HG03558 (cell line): ENCODE measurements around the gene RNPS1.

Source experiments
- ATAC-seq: cut with Tn5 transposase; IDR thresholded peaks from one replicate; pipeline ENCODE4 v1.9.1; 2021; ENCODE audit warnings: moderate number of reproducible peaks; ENCODE audit not compliant: unreplicated experiment; ENCODE audit errors: extremely low read depth

RNPS1 gene, protein sequence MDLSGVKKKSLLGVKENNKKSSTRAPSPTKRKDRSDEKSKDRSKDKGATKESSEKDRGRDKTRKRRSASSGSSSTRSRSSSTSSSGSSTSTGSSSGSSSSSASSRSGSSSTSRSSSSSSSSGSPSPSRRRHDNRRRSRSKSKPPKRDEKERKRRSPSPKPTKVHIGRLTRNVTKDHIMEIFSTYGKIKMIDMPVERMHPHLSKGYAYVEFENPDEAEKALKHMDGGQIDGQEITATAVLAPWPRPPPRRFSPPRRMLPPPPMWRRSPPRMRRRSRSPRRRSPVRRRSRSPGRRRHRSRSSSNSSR

DNA sequence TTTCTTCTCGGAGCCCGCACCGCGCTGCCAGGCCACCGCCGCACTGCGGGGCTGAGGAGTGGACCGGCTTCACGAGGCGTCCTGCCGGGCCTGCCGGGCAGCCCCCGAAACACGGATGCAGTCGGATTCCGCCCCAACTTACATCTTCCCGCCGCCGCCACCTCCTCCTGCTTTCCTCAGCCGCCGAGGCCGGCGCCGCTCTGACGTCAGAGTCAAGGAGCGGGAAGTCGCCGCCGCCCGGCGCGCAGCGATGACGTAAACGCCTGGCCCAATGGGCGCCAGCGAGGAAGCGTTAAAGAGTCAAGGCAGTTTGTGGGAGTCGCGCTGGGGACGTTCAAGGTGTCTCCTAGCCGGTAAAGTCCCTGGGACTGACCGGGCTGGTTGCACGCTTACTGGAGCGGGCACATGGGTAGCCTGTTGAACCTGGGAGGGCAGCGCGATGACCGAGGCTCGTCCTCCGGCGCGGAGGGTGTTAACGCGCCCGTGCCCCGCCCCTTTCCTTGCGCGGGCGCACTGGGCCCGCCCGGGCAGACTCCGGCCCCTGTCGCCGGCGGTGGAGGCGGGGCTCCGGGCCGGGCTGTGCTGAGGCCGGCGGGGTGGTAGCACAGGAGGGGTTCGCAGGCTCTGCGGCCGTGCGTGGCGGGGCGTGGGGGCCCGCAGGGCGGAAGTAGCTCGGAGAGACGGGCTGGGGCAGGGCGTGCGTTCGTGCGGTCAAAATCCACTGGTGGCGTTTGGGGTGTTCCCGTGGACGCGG lies at the start of gene RNPS1:
Gene RNPS1 (minus strand): TSS at position 214 of the 754 bp plus-strand sequence. CDS start 3,483 bp downstream, outside the sequence.
- peak; percentile 60 for ATAC-seq

DNA sequence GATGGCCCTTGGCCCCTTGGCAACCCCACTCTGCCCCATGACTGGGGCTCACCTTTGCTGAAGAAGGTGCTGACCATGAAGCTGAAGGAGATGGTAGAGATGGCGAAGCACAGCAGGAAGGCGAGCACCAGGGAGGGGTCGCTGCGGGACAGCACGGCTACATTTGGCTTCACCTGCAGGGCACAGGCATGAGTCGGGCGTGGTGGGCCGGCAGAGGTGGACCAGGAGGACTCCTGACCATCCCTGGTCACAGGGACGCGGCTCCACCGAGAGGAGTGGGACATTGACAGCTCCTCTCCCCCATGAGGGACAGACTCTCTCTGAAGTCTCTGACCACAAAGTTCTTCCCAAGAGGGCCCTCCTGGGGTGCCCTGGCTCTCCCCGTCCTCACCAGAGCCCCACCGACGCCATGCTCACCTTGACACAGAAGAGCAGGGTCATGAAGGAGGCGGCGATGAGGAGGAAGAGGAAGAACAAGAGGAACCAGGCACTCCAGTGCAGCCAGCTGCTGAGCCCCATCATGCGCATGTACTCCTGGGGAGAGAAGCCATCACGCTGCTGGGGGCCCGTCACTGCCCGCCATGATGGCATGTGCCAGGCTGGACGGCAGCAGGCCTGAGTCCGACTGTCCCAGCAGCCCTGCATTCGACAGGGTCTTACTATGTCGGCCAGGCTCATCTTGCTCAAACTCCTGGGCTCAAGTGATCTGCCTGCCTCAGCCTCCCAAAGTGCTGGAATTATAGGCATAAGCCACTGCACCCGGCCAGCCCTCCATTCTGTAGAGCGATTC lies 49.5 kb upstream of the RNPS1 start:
- no peak for ATAC-seq

GRCh38 chr16:2308089-2308962 lies 40.4 kb upstream of the RNPS1 start:
- ATAC-seq: no peak

DNA sequence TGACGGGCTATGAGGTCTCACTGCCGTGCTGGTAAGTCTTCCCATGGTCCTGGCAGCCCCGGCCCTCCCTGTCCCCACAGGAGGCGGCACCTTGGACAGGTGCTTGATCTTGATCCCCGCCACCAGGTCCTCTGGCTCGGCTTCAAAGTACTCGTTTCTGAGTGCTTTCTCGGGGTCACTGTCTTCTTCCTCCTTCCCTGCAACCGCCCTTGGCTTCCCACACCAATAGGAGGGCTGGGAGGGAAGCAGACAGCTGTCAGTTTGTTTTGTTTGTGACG lies 31.9 kb upstream of the RNPS1 start:
- ATAC-seq: no peak

GRCh38 chr16:2299121-2299914 lies 31.4 kb upstream of the RNPS1 start:
- ATAC-seq: no peak

DNA sequence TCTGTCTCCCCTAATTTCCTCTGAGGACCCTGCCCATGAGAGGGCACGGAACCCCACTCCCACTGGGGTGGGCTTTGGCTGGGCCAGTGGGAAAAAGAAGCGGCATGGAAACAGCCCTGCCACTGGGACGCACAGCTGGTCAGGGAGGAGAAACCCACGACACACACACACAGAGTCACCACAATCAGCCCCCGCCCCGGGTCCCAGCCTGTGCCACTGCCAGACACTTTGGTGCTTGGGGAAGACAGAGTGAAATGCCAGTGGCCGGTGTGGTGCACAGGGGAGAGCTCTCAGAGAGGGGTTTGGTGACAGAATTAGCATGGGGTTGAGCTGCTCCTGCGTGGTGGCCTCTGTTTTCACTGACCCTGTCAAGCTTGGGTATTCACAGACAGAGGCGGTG lies 30.7 kb upstream of the RNPS1 start:
- ATAC-seq: no peak

DNA sequence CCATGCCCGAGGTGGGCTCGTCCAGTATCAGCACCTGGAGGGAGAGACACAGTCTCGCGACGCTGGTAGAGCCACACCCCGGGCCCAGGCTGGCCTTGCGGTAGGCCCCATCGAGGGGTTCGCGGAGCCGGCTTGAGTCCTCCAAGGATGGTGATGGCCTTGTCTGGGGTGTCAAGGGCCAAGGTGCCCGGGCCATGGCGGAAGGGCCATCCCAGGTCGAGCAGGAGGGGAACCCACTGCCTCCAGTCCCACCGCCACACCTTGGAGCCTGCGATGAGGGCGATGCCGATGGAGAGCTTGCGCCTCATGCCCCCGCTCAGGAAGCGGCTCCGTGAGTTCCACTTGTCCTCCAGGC lies 29.6 kb upstream of the RNPS1 start:
- ATAC-seq: no peak

DNA sequence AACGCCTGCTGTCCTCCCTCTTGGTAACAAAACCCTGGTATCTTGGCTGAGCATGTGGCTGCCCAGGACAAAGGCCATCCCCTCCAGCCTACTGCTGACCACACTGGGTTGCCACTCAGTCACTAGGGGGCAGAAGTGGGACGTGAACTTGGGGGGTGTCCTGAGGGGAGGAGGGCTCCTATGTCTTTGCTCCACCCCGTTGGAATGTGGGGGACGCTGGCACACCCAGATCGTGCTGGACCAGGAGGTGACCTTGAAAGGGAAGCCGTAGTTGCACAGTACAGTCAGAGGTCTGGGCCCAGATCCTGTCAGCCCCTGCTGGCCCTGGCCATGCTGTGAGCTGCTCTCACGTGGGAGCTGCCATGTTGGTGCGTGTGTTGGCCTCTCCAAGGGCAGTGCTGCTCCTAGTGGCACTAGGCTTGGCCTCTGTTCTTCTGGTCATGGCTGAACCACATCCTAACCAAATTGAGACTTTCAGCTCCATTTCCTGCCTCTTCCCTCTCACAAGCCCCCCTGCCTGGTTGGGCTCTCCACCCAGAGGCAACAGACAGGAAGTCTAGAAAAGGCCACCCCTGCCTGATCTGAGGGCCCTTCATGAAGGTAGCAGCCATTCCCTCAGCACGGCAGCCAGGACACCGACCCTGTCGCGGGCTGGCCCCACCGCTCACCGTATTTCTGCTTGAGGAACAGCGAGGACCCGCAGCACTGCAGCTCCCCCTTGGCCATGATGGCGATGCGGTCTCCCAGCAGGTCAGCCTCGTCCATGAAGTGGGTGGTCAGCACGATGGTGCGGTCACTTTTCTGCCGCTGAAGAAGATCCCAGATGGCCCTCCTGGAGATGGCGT lies 29.0 kb upstream of the RNPS1 start:
- ATAC-seq: no peak

- no peak for ATAC-seq
Measured at GRCh38 chr16:2295056-2295798, 27.3 kb upstream of the RNPS1 start.

DNA sequence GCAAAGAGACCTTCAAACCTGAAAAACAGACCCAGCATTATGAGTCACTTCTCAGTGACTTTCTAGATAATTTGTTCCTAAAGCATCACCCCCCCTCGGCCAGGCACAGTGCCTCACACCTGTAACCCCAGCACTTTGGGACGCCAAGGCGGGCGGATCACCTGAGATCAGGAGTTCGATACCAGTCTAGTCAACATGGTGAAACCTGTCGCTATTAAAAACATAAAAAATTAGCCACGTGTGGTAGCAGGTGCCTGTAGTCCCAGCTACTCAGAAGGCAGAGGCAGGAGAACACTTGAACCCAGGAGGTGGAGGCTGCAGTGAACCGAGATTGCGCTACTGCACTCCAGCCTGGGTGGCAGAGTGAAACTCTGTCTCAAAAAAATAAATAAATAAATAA lies 24.3 kb upstream of the RNPS1 start:
- no peak for ATAC-seq

DNA sequence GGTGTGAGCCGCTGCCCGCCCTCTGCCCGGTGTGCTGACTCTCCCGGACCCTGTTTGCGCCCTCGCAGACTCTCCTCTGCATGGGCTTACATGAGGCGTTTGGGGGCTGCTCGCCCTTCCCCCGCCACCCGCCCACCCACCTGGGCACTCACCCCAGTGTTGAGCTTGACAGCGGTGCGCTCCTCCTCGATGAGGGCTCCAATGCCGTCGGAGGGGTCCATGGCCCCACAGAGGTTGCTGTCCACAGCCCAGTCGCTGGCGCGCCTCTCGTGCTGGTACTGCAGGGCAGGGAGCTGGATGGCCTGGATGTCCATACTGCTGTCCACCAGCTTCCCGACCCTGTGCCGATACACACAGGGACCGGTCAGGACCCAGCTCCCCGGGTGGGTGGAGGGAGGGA lies 21.4 kb upstream of the RNPS1 start:
- ATAC-seq: no peak

- ATAC-seq: no peak
Measured at GRCh38 chr16:2288726-2289125, 20.8 kb upstream of the RNPS1 start.

DNA sequence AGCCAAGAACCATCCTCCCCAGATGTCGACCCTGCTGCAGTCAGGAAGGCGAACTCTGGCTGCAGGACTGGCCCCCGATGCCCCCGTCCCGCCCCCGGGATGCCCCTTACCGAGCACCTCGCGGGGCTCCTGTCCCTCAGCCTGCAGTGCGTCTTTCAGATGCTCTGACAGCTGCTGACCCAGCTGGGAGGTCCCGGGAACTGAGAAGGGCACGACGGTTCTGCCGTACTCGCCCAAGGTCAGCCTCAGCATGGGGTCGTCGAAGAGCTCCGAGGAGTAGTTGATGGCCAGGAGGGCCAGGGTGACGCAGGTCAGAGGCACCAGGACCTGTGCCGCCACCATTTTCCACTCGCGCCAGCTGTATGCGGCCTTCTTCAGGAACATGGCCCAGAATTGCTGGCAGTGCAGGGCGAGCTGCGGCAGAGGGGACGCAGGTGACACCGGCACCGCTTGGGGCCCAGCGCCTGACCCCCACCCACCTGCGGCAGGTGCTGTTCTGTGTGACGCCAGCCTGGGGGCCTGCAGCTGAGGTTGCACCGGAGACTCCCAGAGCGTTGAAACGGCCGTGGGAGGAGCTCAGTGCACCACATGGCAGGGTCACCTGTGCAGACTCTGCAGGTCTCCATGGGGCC lies 20.1 kb upstream of the RNPS1 start:
- no peak for ATAC-seq

DNA sequence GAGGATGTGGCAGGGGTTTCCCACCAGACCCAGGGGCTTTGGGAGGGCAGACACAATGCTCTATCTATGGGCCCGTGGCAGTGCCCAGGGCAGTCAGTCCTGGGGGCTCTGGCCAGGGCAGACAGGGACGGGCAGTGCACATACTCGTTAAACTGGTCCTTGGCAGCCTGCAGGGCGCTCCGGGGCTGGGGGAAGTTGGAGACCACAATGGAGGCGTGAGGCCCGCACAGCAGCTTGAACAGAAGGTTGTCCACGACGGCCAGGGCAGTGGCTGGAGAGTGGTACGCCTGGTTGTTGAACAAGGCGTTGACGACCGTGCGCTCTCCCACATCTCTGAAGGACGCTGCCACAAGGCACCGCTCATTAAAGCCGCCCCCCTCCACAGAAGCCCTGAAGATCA lies 18.6 kb upstream of the RNPS1 start:
- no peak for ATAC-seq

GRCh38 chr16:2285731-2286191 lies 17.8 kb upstream of the RNPS1 start:
- ATAC-seq: no peak

DNA sequence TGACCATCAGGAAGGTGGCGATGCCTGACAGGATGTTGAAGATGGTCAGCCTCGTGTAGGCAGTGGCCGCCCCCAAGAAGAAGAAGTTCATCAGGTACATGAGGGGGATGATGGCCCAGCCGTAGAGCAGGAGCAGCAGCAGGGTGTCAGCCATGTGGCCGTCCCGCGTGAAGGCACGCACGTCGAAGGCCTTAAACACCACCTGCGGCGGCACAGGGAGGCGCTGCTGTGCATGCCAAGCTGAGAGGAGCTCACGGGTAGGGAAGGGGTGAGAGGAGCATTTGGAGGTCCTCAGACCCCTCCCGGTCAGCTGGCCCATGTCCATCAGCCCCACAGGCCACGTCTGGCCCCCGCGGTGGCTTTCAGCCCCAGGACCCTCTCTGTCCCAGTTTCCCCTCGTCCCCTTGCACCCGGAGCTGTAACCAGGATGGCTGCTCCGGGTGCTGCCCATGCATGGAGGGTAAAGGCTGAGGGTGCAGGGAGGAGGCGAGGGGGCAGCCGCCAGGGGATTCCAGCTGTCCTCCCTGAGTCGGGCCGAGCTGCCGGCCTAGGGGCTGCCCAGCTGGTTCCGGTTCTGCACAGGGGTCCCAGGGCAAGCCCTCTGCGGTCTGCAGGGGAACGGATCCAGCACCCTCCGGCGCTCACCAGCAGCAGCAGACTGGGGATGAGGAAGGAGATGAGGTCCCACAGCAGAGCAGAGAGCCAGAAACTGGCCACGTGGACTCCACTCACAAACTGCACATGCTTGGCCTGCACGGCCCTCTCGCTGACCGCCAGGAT lies 17.1 kb upstream of the RNPS1 start:
- ATAC-seq: no peak
